Spleen (tissue), 11 donors: ENCODE measurements around the gene GPATCH2. TPM values are rescaled to one million over a fixed set of nuclear protein-coding genes. Genes with fewer than 3 reads are reported as not detected.

Experiments used
- DNase-seq: peaks from one replicate; pipeline ENCODE4 v3.0.0-alpha.2; 2020
- H3K27ac ChIP-seq, 8 donors: fragments of 200-600 bp; sonication (generic) in 7 of 8; 1 replicate in 4 of 8; 2 replicates in 4 of 8; pipeline versions ENCODE4 v1.5.0 to v1.8.0; 2016 to 2021; ENCODE audit warnings: inconsistent platforms in 4 of 8, mild to moderate bottlenecking in 4 of 8, moderate library complexity in 1 of 8
- H3K27me3 ChIP-seq, 7 donors: fragments of 200-600 bp; sonication (generic) in 6 of 7; replicated peaks in 1 of 7; 1 replicate in 4 of 7; 2 replicates in 3 of 7; pipeline versions ENCODE4 v1.5.0 to v1.8.0; 2016 to 2021; ENCODE audit warnings: inconsistent platforms in 3 of 7, mild to moderate bottlenecking in 1 of 7
- H3K36me3 ChIP-seq, 6 donors: fragments of 200-600 bp; sonication (generic) in 5 of 6; 1 replicate in 4 of 6; 2 replicates in 2 of 6; pipeline versions ENCODE4 v1.5.0 to v1.8.0; 2016 to 2021; ENCODE audit warnings: inconsistent platforms in 2 of 6
- H3K4me1 ChIP-seq, 6 donors: fragments of 200-600 bp; sonication (generic) in 5 of 6; 1 replicate in 3 of 6; 2 replicates in 3 of 6; pipeline versions ENCODE4 v1.5.0 to v1.8.0; 2016 to 2021; ENCODE audit warnings: inconsistent platforms in 3 of 6
- H3K4me3 ChIP-seq, 8 donors: fragments of 200-600 bp; sonication (generic) in 7 of 8; 1 replicate in 4 of 8; 2 replicates in 4 of 8; pipeline versions ENCODE4 v1.5.0 to v1.8.0; 2016 to 2021; ENCODE audit warnings: inconsistent platforms in 4 of 8, mild to moderate bottlenecking in 4 of 8, moderate library complexity in 2 of 8
- H3K9me3 ChIP-seq, 8 donors: fragments of 200-600 bp; sonication (generic) in 7 of 8; 1 replicate in 4 of 8; 2 replicates in 4 of 8; pipeline versions ENCODE4 v1.5.0 to v1.8.0; 2016 to 2021; ENCODE audit warnings: inconsistent platforms in 4 of 8
- POLR2A ChIP-seq, 3 donors: fragments of 450-650 bp; IDR thresholded peaks; one replicate each; pipeline ENCODE4 v1.5.1; 2017; ENCODE audit warnings: antibody characterized with exemption in 3 of 3, mild to moderate bottlenecking in 1 of 3
- POLR2AphosphoS5 ChIP-seq, 3 donors: sonication (generic); formaldehyde crosslinking; IDR thresholded peaks; one replicate each; pipeline ENCODE4 v1.5.1; 2017; ENCODE audit warnings: antibody characterized with exemption in 3 of 3
- WGBS, 5 donors: extraction: QIAGEN DNeasy Blood & Tissue Kit in 3 of 5; methylation state at CpG; one replicate each; pipeline versions ENCODE4 v1.1.5 to v1.1.7; 2013 to 2018; 5-methylcytosine and 5-hydroxymethylcytosine counted together
- intact Hi-C: fragments of 100-400 bp; cut with DNase I; formaldehyde crosslinking; loops from one replicate; pipeline ENCODE4 v1.15.0; 2023; ENCODE audit warnings: low total_unique reads
- polyA plus RNA-seq, 3 donors: library from polyadenylated mRNA; stranded (reverse); fragments of 200-250 nt; gene quantifications; one replicate each; pipeline ENCODE4 v1.2.1, GENCODE V29; 2013
- total RNA-seq, 7 donors: library from RNA; depleted of rRNA in 3 of 7; stranded (reverse); fragments of >200 nt in 3 of 7; fragmentation: NEBNext Ultra II Directional in 4 of 7; extraction: Animal tissue kit (Norgen Biotek cat#: 25700) in 4 of 7; gene quantifications; one replicate each; pipeline versions ENCODE4 v1.1.0 to v1.2.1, GENCODE V29; 2016 to 2021
- TF ChIP-seq, protein P1 (sequence below), 11 experiments: fragments of 200-600 bp in 7 of 11; fragments of 450-650 bp in 4 of 11; sonication (generic) in 4 of 11; IDR thresholded peaks in 8 of 11; conservative IDR thresholded peaks in 3 of 11; 1 replicate in 7 of 11; 2 replicates in 4 of 11; pipeline versions ENCODE4 v1.4.0 to v1.8.0; 2016 to 2021; ENCODE audit warnings: antibody characterized with exemption in 11 of 11, inconsistent platforms in 4 of 11, mild to moderate bottlenecking in 1 of 11
- donor health status: healthy with polysubstance abuse.
- donor health status: DM: no; HTN: no; CAD: no; lungs with moderate emphysema.
- donor health status: DM: no; HTN: no; CAD: no.
- donor health status: Bipolar disorder and iron deficiency.
- donor health status: healthy.
- donor health status: DM: no; HTN: no; CAD: no.
- donor health status: DM: yes; HTN: yes; CAD: no.

The GPATCH2 gene
- total and polyA plus RNA-seq, 10 donors: 2.7 to 24.2 (median 17.7) TPM

DNA sequence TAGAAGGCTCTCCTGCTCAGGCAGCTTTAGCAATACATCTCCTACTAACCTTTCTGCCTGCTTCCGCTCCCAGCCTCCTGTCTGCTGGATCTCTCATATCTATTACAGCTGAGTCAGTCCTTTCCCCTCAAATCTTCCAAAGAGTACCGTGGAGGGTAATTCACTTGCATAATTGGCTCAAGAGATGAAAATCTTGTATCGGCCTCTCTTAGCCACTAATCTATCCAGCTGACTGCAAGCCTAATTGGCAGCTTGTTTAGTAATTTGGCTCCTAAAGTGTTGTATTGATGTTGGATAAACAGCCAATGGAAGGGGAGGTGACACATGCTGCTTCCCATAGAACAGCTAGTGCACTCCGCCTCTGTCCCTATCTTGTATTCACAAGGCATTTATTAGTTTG, 195.7 kb downstream of the GPATCH2 start:
- Histone ChIP-seq H3K27ac (no peak overlapping the region), H3K36me3 (peaks cover 0 to 37% (median 11%) of the 10 kb centered on the region in 6 donors), H3K27me3 (no peaks in the 10 kb centered on the region), H3K4me1 (no peaks in the 10 kb centered on the region), H3K4me3 (no peak overlapping the region), H3K9me3 (peaks cover 0 to 15% (median 14%) of the 10 kb centered on the region in 8 donors)
- 89 to 97% (median 95%) methylated on average over 4 of the region's 4 CpGs for WGBS, 5 donors
- TF ChIP-seq, protein P1, sequence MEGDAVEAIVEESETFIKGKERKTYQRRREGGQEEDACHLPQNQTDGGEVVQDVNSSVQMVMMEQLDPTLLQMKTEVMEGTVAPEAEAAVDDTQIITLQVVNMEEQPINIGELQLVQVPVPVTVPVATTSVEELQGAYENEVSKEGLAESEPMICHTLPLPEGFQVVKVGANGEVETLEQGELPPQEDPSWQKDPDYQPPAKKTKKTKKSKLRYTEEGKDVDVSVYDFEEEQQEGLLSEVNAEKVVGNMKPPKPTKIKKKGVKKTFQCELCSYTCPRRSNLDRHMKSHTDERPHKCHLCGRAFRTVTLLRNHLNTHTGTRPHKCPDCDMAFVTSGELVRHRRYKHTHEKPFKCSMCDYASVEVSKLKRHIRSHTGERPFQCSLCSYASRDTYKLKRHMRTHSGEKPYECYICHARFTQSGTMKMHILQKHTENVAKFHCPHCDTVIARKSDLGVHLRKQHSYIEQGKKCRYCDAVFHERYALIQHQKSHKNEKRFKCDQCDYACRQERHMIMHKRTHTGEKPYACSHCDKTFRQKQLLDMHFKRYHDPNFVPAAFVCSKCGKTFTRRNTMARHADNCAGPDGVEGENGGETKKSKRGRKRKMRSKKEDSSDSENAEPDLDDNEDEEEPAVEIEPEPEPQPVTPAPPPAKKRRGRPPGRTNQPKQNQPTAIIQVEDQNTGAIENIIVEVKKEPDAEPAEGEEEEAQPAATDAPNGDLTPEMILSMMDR (IDR thresholded peaks at IDR 0.05 in 8 of 11, conservative IDR thresholded peaks at IDR 0.05 in 3 of 11): no peak
- TF ChIP-seq POLR2A (IDR thresholded peaks at IDR 0.05): no peak
- TF ChIP-seq POLR2AphosphoS5 (IDR thresholded peaks at IDR 0.05): no peak
- no peak for DNase-seq
- intact Hi-C loops: no loop called here

GRCh38 chr1:217433664-217434063, 197.2 kb downstream of the GPATCH2 start:
- Histone ChIP-seq H3K9me3 (peaks cover 0 to 1% (median 0%) of the 10 kb centered on the region in 8 donors), H3K4me1 (no peaks in the 10 kb centered on the region), H3K27me3 (no peaks in the 10 kb centered on the region), H3K36me3 (peaks cover 0 to 33% (median 7%) of the 10 kb centered on the region in 6 donors), H3K27ac (no peak overlapping the region), H3K4me3 (no peak overlapping the region)
- intact Hi-C loops: no loop called here
- DNase-seq: no peak
- TF ChIP-seq, protein P1 (IDR thresholded peaks at IDR 0.05 in 8 of 11, conservative IDR thresholded peaks at IDR 0.05 in 3 of 11): no peak
- TF ChIP-seq POLR2A (IDR thresholded peaks at IDR 0.05): no peak
- TF ChIP-seq POLR2AphosphoS5 (IDR thresholded peaks at IDR 0.05): no peak
- WGBS, 5 donors: 89 to 95% (median 91%) methylated on average over 4 of the region's 4 CpGs

DNA sequence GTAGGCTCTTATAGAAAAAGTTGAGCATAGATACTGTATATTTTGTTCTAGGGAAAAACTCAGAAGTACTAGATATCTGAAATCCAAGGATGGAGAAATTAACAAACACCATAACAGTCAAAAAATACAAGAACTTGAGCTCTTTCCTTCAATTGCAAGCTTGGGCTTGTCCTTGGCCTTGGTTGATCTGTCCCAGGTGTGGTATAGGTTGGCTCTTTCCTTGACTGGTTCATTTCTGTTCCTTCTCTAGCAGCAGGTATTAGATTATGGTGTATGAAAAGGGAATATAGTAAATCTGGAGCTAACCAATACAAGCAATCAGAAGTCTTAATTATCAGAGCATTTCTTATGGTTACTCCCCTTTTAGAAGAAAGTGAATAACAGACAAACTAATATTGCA, 198.6 kb downstream of the GPATCH2 start:
- no peak for DNase-seq

DNA sequence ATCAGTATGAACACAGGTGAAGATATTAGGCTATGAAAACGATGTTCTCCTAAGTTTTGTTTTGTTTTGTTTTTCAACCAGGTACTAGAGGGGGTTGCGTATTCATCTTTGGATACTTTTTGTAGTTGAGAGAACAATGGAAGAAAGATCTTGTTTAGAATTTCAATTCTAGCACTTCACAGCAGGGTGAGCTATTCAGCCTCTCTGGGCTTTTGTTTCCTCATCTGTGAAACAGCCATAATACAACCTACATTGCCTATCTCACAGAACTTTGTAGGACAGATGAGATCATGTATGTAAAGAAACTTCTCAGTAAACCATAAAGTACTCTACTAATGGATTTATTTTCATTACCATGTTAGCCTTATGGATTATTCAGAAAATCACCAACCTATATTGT, 199.5 kb downstream of the GPATCH2 start:
- peaks cover 0 to 16% (median 0%) of the 10 kb centered on the region in 6 donors for H3K36me3 ChIP-seq
- no peaks in the 10 kb centered on the region for H3K9me3 ChIP-seq
- no peak overlapping the region for H3K4me3 ChIP-seq
- H3K4me1 ChIP-seq: no peaks in the 10 kb centered on the region
- no peak overlapping the region for H3K27ac ChIP-seq
- no peaks in the 10 kb centered on the region for H3K27me3 ChIP-seq
- WGBS, 5 donors: 47 to 89% (median 76%) methylated on average over 2 of the region's 2 CpGs
- DNase-seq: no peak
- TF ChIP-seq, protein P1 (IDR thresholded peaks at IDR 0.05 in 8 of 11, conservative IDR thresholded peaks at IDR 0.05 in 3 of 11): no peak
- TF ChIP-seq POLR2AphosphoS5 (IDR thresholded peaks at IDR 0.05) (no peak), POLR2A (IDR thresholded peaks at IDR 0.05) (no peak)
- intact Hi-C loops: no loop called here

More for the DNA sequence above, 198.6 kb downstream of the GPATCH2 start:
- H3K27ac ChIP-seq: no peak overlapping the region
- peaks cover 0 to 25% (median 3%) of the 10 kb centered on the region in 6 donors for H3K36me3 ChIP-seq
- H3K4me1 ChIP-seq: no peaks in the 10 kb centered on the region
- intact Hi-C loops: no loop called here
- H3K4me3 ChIP-seq: no peak overlapping the region
- no peaks in the 10 kb centered on the region for H3K27me3 ChIP-seq
- H3K9me3 ChIP-seq: no peaks in the 10 kb centered on the region
- TF ChIP-seq POLR2A (IDR thresholded peaks at IDR 0.05): no peak
- TF ChIP-seq POLR2AphosphoS5 (IDR thresholded peaks at IDR 0.05): no peak
- TF ChIP-seq, protein P1 (IDR thresholded peaks at IDR 0.05 in 8 of 11, conservative IDR thresholded peaks at IDR 0.05 in 3 of 11): no peak
